Liver (tissue), 3 donors: ENCODE data around the gene TSGA10.

Experiments used
- EGR1 ChIP-seq, 2 donors: IDR thresholded peaks; 2 replicates each; pipeline ENCODE4 v1.6.1; 2016 to 2018; ENCODE audit warnings: antibody characterized with exemption in 2 of 2, low read depth in 2 of 2
- JUND ChIP-seq, 2 donors: IDR thresholded peaks; 2 replicates each; pipeline ENCODE4 v1.6.1; 2016; ENCODE audit warnings: antibody characterized with exemption in 2 of 2
- RAD21 ChIP-seq, 2 donors: IDR thresholded peaks; 2 replicates each; pipeline ENCODE4 v1.6.1; 2016; ENCODE audit warnings: antibody characterized with exemption in 2 of 2, mild to moderate bottlenecking in 2 of 2
- RXRA ChIP-seq, 2 donors: IDR thresholded peaks; 2 replicates each; pipeline ENCODE4 v1.6.1; 2017 to 2018; ENCODE audit warnings: antibody characterized with exemption in 2 of 2, mild to moderate bottlenecking in 1 of 2
- SP1 ChIP-seq: IDR thresholded peaks from 2 replicates; pipeline ENCODE4 v1.6.1; 2018; ENCODE audit warnings: antibody characterized with exemption, mild to moderate bottlenecking
- TF ChIP-seq, protein P1 (sequence below): fragments of 150-350 bp; IDR thresholded peaks from 2 replicates; pipeline ENCODE4 v1.5.1; 2017; ENCODE audit warnings: improper control_type of control experiment, low read depth, low read length; ENCODE audit not compliant: missing input control
- TF ChIP-seq, protein P2 (sequence below): IDR thresholded peaks from 2 replicates; pipeline ENCODE4 v1.6.1; 2016; ENCODE audit warnings: antibody characterized with exemption, mild to moderate bottlenecking
- donor health status: healthy.
- donor health status: healthy.

- TF ChIP-seq, protein P1, sequence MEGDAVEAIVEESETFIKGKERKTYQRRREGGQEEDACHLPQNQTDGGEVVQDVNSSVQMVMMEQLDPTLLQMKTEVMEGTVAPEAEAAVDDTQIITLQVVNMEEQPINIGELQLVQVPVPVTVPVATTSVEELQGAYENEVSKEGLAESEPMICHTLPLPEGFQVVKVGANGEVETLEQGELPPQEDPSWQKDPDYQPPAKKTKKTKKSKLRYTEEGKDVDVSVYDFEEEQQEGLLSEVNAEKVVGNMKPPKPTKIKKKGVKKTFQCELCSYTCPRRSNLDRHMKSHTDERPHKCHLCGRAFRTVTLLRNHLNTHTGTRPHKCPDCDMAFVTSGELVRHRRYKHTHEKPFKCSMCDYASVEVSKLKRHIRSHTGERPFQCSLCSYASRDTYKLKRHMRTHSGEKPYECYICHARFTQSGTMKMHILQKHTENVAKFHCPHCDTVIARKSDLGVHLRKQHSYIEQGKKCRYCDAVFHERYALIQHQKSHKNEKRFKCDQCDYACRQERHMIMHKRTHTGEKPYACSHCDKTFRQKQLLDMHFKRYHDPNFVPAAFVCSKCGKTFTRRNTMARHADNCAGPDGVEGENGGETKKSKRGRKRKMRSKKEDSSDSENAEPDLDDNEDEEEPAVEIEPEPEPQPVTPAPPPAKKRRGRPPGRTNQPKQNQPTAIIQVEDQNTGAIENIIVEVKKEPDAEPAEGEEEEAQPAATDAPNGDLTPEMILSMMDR = no peak
- TF ChIP-seq JUND (IDR thresholded peaks at IDR 0.05) (no peak), RAD21 (IDR thresholded peaks at IDR 0.05) (no peak), RXRA (IDR thresholded peaks at IDR 0.05) (no peak), SP1 (no peak), EGR1 (IDR thresholded peaks at IDR 0.05; ENCODE audit: low read depth in 2 of 2) (no peak)
- TF ChIP-seq, protein P2, sequence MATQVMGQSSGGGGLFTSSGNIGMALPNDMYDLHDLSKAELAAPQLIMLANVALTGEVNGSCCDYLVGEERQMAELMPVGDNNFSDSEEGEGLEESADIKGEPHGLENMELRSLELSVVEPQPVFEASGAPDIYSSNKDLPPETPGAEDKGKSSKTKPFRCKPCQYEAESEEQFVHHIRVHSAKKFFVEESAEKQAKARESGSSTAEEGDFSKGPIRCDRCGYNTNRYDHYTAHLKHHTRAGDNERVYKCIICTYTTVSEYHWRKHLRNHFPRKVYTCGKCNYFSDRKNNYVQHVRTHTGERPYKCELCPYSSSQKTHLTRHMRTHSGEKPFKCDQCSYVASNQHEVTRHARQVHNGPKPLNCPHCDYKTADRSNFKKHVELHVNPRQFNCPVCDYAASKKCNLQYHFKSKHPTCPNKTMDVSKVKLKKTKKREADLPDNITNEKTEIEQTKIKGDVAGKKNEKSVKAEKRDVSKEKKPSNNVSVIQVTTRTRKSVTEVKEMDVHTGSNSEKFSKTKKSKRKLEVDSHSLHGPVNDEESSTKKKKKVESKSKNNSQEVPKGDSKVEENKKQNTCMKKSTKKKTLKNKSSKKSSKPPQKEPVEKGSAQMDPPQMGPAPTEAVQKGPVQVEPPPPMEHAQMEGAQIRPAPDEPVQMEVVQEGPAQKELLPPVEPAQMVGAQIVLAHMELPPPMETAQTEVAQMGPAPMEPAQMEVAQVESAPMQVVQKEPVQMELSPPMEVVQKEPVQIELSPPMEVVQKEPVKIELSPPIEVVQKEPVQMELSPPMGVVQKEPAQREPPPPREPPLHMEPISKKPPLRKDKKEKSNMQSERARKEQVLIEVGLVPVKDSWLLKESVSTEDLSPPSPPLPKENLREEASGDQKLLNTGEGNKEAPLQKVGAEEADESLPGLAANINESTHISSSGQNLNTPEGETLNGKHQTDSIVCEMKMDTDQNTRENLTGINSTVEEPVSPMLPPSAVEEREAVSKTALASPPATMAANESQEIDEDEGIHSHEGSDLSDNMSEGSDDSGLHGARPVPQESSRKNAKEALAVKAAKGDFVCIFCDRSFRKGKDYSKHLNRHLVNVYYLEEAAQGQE = no peak
Measured at GRCh38 chr2:99104006-99104405, 50.7 kb downstream of the TSGA10 start.
